ENCODE data around the gene RNU7-1. TPM values are rescaled to one million over a fixed set of nuclear protein-coding genes. Genes with fewer than 3 reads are reported as not detected.

RNU7-1 gene
- total and polyA plus RNA-seq, 10 of the 15 experiments (the other 5 are each of a cell fraction or from before 2014, with no cell fraction given) = not detected

DNA sequence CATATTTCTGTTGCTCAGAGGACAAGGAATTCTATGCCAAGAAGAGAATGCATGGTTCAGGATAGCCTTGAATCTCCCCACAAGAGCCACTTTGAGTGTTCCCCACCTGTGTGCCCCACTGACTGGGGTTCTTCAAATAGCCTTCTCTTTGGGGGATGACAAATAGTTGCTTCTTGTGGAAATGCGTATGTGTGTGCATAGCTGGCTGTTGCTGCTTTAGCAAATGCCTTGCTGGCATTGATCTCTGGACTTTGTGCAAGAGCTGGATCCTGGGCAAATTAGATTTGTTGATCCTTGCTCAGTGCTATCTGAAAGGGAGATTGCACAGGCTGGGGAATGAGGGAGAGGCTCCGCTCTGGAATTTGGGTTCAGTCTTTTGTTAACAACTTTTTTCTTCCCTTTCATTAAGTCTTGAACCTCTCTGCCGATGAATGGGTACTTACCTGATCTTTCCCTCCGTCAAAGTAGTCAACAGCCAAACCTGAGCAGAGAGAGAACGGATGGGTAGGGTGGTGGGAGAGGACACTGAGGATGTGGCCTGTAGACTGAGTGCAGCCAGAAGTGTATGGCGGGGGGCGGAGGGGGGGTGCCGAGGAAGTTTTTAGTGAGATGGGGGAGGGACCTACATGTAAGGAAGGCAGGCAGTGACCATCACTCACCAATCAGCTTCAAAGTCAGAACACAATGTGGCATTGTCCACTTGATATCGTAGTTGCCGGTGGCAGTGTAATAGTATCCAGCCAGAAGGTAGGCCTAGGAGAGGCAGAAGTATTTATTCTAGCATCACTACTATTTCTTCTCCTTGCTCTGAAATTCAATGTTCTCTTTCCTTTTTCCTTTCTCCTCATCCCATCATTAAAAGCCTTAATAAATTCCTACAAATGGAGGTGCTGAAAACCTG, 37.8 kb downstream of the RNU7-1 start:
- H2AFZ ChIP-seq (ENCODE audit: control insufficient read depth, low read depth, low read length) = no peak overlapping the region
- TF ChIP-seq NFIC (IDR thresholded peaks at IDR 0.05; ENCODE audit: low read depth, low read length) = no peak
- no peak for TF ChIP-seq FOXK2 (IDR thresholded peaks at IDR 0.05)
- no peak for TF ChIP-seq STAT1 (conservative IDR thresholded peaks at IDR 0.05)
- FAIRE-seq (no peak), ATAC-seq (no peak), DNase-seq (ENCODE audit: low read depth, low spot score) (no peak)
- no peaks in the 10 kb centered on the region for H3K4me1 ChIP-seq (ENCODE audit: control insufficient read depth, insufficient read depth, low read length)
- H3K9ac ChIP-seq (ENCODE audit: control insufficient read depth, insufficient read depth, low read length) = no peak overlapping the region
- ChIA-PET RAD21 (ENCODE audit: unreplicated experiment) (no interaction called here), CTCF (no interaction called here), POLR2A (no interaction called here), SMC1A (ENCODE audit: uncharacterized antibody, unreplicated experiment) (no interaction called here)
- intact Hi-C loops (cut with micrococcal nuclease; ENCODE audit: unreplicated experiment) (no loop called here), in situ Hi-C loops (cut with MboI) (no loop called here)
- no peak overlapping the region for H3K27ac ChIP-seq (ENCODE audit: control insufficient read depth, insufficient read depth)
- no peaks in the 10 kb centered on the region for H3K9me3 ChIP-seq (replicated peaks; ENCODE audit: control insufficient read depth, insufficient read depth, low read length)
- peaks cover 16 to 36% of the 10 kb centered on the region in 2 experiments for H3K36me3 ChIP-seq (ENCODE audit: control insufficient read depth in 2 of 2, insufficient read depth in 2 of 2, low read length in 1 of 2)
- no peaks in the 10 kb centered on the region for H3K79me2 ChIP-seq (ENCODE audit: control insufficient read depth, insufficient read depth, low read length)
- BruUV-seq (replicated peaks) = TSS peak; percentile 53
- H3K4me2 ChIP-seq (ENCODE audit: control insufficient read depth, insufficient read depth) = no peak overlapping the region
- WGBS (ENCODE audit: insufficient coverage, insufficient replicate concordance, low lambda C conversion rate, missing lambda C conversion rate) = 96% methylated on average over 8 of the region's 10 CpGs
- H3K4me3 ChIP-seq = no peak overlapping the region
- no peaks in the 10 kb centered on the region for H3K27me3 ChIP-seq (replicated peaks in 1 of 2; ENCODE audit: control insufficient read depth in 2 of 2, insufficient read depth in 2 of 2, low read length in 1 of 2)
- H4K20me1 ChIP-seq (ENCODE audit: control insufficient read depth, insufficient read depth) = no peaks in the 10 kb centered on the region

DNA sequence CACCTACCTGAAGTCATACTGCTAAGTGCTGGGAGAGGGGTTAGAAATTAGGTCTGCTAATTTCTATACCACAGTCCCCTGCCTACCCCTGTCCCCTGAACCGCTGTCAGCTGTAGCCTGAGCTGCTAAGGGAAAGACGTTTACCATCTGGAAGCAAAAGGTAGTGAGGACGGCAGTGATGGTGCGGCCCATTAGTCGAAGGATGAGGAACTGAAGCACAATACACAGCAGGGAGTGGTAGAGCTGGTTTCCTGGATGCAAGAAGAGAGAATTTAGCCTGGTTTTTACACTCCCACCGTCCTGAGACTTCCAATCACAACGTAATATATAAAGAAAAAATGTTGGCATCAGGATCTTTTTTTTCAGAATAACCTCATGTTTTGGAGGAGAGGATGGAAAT, 38.9 kb downstream of the RNU7-1 start:
- 84% methylated on average over 7 of the region's 7 CpGs for WGBS (ENCODE audit: insufficient coverage, insufficient replicate concordance, low lambda C conversion rate, missing lambda C conversion rate)
- Histone ChIP-seq H3K27me3 (replicated peaks in 1 of 2; ENCODE audit: control insufficient read depth in 2 of 2, insufficient read depth in 2 of 2, low read length in 1 of 2) (no peaks in the 10 kb centered on the region), H3K27ac (ENCODE audit: control insufficient read depth, insufficient read depth) (no peak overlapping the region), H3K4me3 (no peak overlapping the region), H3K79me2 (ENCODE audit: control insufficient read depth, insufficient read depth, low read length) (no peaks in the 10 kb centered on the region), H3K4me1 (ENCODE audit: control insufficient read depth, insufficient read depth, low read length) (no peaks in the 10 kb centered on the region), H4K20me1 (ENCODE audit: control insufficient read depth, insufficient read depth) (no peaks in the 10 kb centered on the region), H2AFZ (ENCODE audit: control insufficient read depth, low read depth, low read length) (no peak overlapping the region), H3K4me2 (ENCODE audit: control insufficient read depth, insufficient read depth) (no peak overlapping the region), H3K9me3 (replicated peaks; ENCODE audit: control insufficient read depth, insufficient read depth, low read length) (no peaks in the 10 kb centered on the region), H3K9ac (ENCODE audit: control insufficient read depth, insufficient read depth, low read length) (no peak overlapping the region), H3K36me3 (ENCODE audit: control insufficient read depth in 2 of 2, insufficient read depth in 2 of 2, low read length in 1 of 2) (peaks cover 9 to 26% of the 10 kb centered on the region in 2 experiments)
- in situ Hi-C loops (cut with MboI) = no loop called here
- BruUV-seq (replicated peaks) = no TSS peak
- no peak for FAIRE-seq
- SMC1A ChIA-PET (ENCODE audit: uncharacterized antibody, unreplicated experiment) = interaction anchor here (1.5 to 2.1 kb wide), 2 partner anchors 30 to 131 kb away, joined by 3 to 5 read pairs; no protein-coding TSS in a partner anchor
- CTCF ChIA-PET = interaction anchor here (1.2 to 1.4 kb wide), 2 partner anchors 110 to 131 kb away, joined by 3 to 5 read pairs; no protein-coding TSS in a partner anchor
- ATAC-seq = no peak
- RAD21 ChIA-PET (ENCODE audit: unreplicated experiment) = no interaction called here
- intact Hi-C loops (cut with micrococcal nuclease; ENCODE audit: unreplicated experiment) = no loop called here
- no peak for TF ChIP-seq SUPT20H (IDR thresholded peaks at IDR 0.05; ENCODE audit: borderline replicate concordance, control insufficient read depth, low read depth, low read length)
- no peak for TF ChIP-seq IKZF2 (IDR thresholded peaks at IDR 0.05)
- TF ChIP-seq ZNF24 (IDR thresholded peaks at IDR 0.05) = no peak
- no peak for TF ChIP-seq BCL11A (IDR thresholded peaks at IDR 0.05; ENCODE audit: low read depth, low read length)
- TF ChIP-seq IKZF1 (conservative IDR thresholded peaks at IDR 0.05) = no peak
- TF ChIP-seq KAT2A (conservative IDR thresholded peaks at IDR 0.05; ENCODE audit: control insufficient read depth, low read depth, low read length) = no peak
- POLR2A ChIA-PET = interaction anchor here (0.6 kb wide), 1 partner anchor 258 kb away, joined by 4 read pairs; no protein-coding TSS in a partner anchor
- no peak for DNase-seq (ENCODE audit: low read depth, low spot score)

All from GM12878 (cell line).